Suprapubic skin (tissue), 4 donors: ENCODE results near the gene IL21.

ENCODE experiments used
- POLR2A ChIP-seq, 2 donors: fragments of 450-650 bp; IDR thresholded peaks; one replicate each; pipeline ENCODE4 v1.6.1; 2017; ENCODE audit warnings: antibody characterized with exemption in 2 of 2, mild to moderate bottlenecking in 2 of 2, moderate library complexity in 2 of 2
- POLR2AphosphoS5 ChIP-seq, 3 donors: sonication (generic); formaldehyde crosslinking; IDR thresholded peaks; one replicate each; pipeline ENCODE4 v1.6.1; 2017; ENCODE audit warnings: antibody characterized with exemption in 3 of 3
- TF ChIP-seq, protein P1 (sequence below), 2 donors: fragments of 200-600 bp in 1 of 2; fragments of 450-650 bp in 1 of 2; sonication (generic) in 1 of 2; IDR thresholded peaks; one replicate each; pipeline ENCODE4 v1.5.1; 2016 to 2019; ENCODE audit warnings: antibody characterized with exemption in 2 of 2, mild to moderate bottlenecking in 1 of 2, moderate library complexity in 1 of 2

- TF ChIP-seq POLR2A (IDR thresholded peaks at IDR 0.05) (no peak), POLR2AphosphoS5 (IDR thresholded peaks at IDR 0.05) (no peak)
- TF ChIP-seq, protein P1, sequence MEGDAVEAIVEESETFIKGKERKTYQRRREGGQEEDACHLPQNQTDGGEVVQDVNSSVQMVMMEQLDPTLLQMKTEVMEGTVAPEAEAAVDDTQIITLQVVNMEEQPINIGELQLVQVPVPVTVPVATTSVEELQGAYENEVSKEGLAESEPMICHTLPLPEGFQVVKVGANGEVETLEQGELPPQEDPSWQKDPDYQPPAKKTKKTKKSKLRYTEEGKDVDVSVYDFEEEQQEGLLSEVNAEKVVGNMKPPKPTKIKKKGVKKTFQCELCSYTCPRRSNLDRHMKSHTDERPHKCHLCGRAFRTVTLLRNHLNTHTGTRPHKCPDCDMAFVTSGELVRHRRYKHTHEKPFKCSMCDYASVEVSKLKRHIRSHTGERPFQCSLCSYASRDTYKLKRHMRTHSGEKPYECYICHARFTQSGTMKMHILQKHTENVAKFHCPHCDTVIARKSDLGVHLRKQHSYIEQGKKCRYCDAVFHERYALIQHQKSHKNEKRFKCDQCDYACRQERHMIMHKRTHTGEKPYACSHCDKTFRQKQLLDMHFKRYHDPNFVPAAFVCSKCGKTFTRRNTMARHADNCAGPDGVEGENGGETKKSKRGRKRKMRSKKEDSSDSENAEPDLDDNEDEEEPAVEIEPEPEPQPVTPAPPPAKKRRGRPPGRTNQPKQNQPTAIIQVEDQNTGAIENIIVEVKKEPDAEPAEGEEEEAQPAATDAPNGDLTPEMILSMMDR (IDR thresholded peaks at IDR 0.05): no peak
These were observed 43.7 kb downstream of the IL21 start for GRCh38 chr4:122577189-122577553.
